Mesenchymal stem cell (in vitro differentiated cells and primary cell): ENCODE data around the gene GGA1.

Experiments used
- DNase-seq: peaks from one replicate; pipeline ENCODE4 v3.0.0-alpha.2; 2013
- H2AFZ ChIP-seq: one replicate; pipeline ENCODE4 v1.6.1; 2013; ENCODE audit warnings: low read depth, mild to moderate bottlenecking, control low read depth, inconsistent platforms, low read length, moderate library complexity
- H2AK5ac ChIP-seq: 2 replicates; pipeline ENCODE4 v1.6.1; 2013; ENCODE audit warnings: low read length, moderate library complexity, mild to moderate bottlenecking, inconsistent platforms; ENCODE audit not compliant: severe bottlenecking
- H2BK120ac ChIP-seq: one replicate; pipeline ENCODE4 v1.6.1; 2013; ENCODE audit warnings: low read depth, mild to moderate bottlenecking, inconsistent platforms, low read length, moderate library complexity
- H2BK12ac ChIP-seq, 2 experiments: one replicate each; pipeline ENCODE4 v1.6.1; 2013; ENCODE audit warnings: inconsistent platforms in 2 of 2, low read length in 2 of 2, mild to moderate bottlenecking in 2 of 2, moderate library complexity in 2 of 2, control low read depth in 1 of 2
- H2BK15ac ChIP-seq: one replicate; pipeline ENCODE4 v1.6.1; 2013; ENCODE audit warnings: mild to moderate bottlenecking, low read depth, inconsistent platforms; ENCODE audit not compliant: poor library complexity, severe bottlenecking
- H2BK5ac ChIP-seq: 2 replicates; pipeline ENCODE4 v1.6.1; 2013; ENCODE audit warnings: low read depth, mild to moderate bottlenecking, low read length, control low read depth, inconsistent platforms; ENCODE audit not compliant: poor library complexity, severe bottlenecking
- H3K14ac ChIP-seq, 2 experiments: one replicate each; pipeline ENCODE4 v1.6.1; 2013; ENCODE audit warnings: inconsistent platforms in 2 of 2, low read length in 2 of 2, control low read depth in 1 of 2, mild to moderate bottlenecking in 1 of 2, moderate library complexity in 1 of 2
- H3K18ac ChIP-seq, 2 experiments: one replicate each; pipeline ENCODE4 v1.6.1; 2013; ENCODE audit warnings: inconsistent platforms in 2 of 2, low read length in 2 of 2, control low read depth in 1 of 2, low read depth in 1 of 2, mild to moderate bottlenecking in 1 of 2
- H3K23ac ChIP-seq, 2 experiments: one replicate each; pipeline ENCODE4 v1.6.1; 2013; ENCODE audit warnings: inconsistent platforms in 2 of 2, low read length in 2 of 2, mild to moderate bottlenecking in 2 of 2, moderate library complexity in 2 of 2, control low read depth in 1 of 2
- H3K27ac ChIP-seq: 2 replicates; pipeline ENCODE4 v1.5.1; 2013; ENCODE audit warnings: mild to moderate bottlenecking, moderate library complexity, low read length, control low read depth, inconsistent platforms; ENCODE audit not compliant: poor library complexity, severe bottlenecking
- H3K27me3 ChIP-seq, 2 experiments: 2 replicates each; pipeline versions ENCODE4 v1.6.1 to v1.7.0; 2013; ENCODE audit warnings: low read length in 2 of 2, mild to moderate bottlenecking in 2 of 2, moderate library complexity in 2 of 2, control low read depth in 1 of 2, inconsistent platforms in 1 of 2; ENCODE audit not compliant: control insufficient read depth in 1 of 2, insufficient read depth in 1 of 2
- H3K36me3 ChIP-seq, 2 experiments: 2 replicates each; pipeline versions ENCODE4 v1.6.1 to v1.7.0; 2013; ENCODE audit warnings: low read length in 2 of 2, control low read depth in 1 of 2, inconsistent platforms in 1 of 2, low read depth in 1 of 2, mild to moderate bottlenecking in 1 of 2; ENCODE audit not compliant: insufficient read depth in 2 of 2, control insufficient read depth in 1 of 2
- H3K4ac ChIP-seq, 2 experiments: one replicate each; pipeline ENCODE4 v1.6.1; 2013; ENCODE audit warnings: inconsistent platforms in 2 of 2, low read length in 2 of 2, mild to moderate bottlenecking in 2 of 2, moderate library complexity in 2 of 2, control low read depth in 1 of 2, low read depth in 1 of 2
- H3K4me1 ChIP-seq: 2 replicates; pipeline ENCODE4 v1.6.1; 2013; ENCODE audit warnings: low read depth, low read length, control low read depth; ENCODE audit not compliant: control insufficient read depth, insufficient read depth
- H3K4me2 ChIP-seq: 2 replicates; pipeline ENCODE4 v1.6.1; 2013; ENCODE audit warnings: low read length, mild to moderate bottlenecking, inconsistent platforms; ENCODE audit not compliant: poor library complexity, severe bottlenecking
- H3K4me3 ChIP-seq, 2 experiments: 2 replicates each; pipeline versions ENCODE4 v1.5.1 to v1.7.0; 2013; ENCODE audit warnings: low read length in 2 of 2, mild to moderate bottlenecking in 2 of 2, control low read depth in 1 of 2, low read depth in 1 of 2; ENCODE audit not compliant: insufficient read depth in 1 of 2
- H3K79me1 ChIP-seq: replicated peaks from 2 replicates; pipeline ENCODE4 v1.6.1; 2013; ENCODE audit warnings: mild to moderate bottlenecking, control low read depth, low read length, inconsistent platforms; ENCODE audit not compliant: poor library complexity, severe bottlenecking
- H3K9ac ChIP-seq: 2 replicates; pipeline ENCODE4 v1.7.0; 2013; ENCODE audit warnings: mild to moderate bottlenecking, low read length, moderate library complexity
- H3K9me3 ChIP-seq: 2 replicates; pipeline ENCODE4 v1.7.0; 2013; ENCODE audit warnings: mild to moderate bottlenecking, low read length; ENCODE audit not compliant: control insufficient read depth
- H4K8ac ChIP-seq: one replicate; pipeline ENCODE4 v1.6.1; 2013; ENCODE audit warnings: inconsistent platforms, mild to moderate bottlenecking, low read length, moderate library complexity
- H4K91ac ChIP-seq: one replicate; pipeline ENCODE4 v1.6.1; 2013; ENCODE audit warnings: mild to moderate bottlenecking, low read length, inconsistent platforms
- WGBS: methylation state at CpG from one replicate; pipeline ENCODE4 v1.1.7; 2013; ENCODE audit warnings: mixed read lengths; 5-methylcytosine and 5-hydroxymethylcytosine counted together

GGA1 gene

GRCh38 chr22:37659897-37660708 lies 51.5 kb downstream of the GGA1 start:
- Histone ChIP-seq H3K4me2 (peak overlapping the region; percentile 89), H3K4ac (no peak overlapping the region), H3K14ac (no peak overlapping the region), H3K9ac (peak overlapping the region; percentile 80), H3K9me3 (no peaks in the 10 kb centered on the region), H2BK120ac (no peak overlapping the region), H3K27me3 (no peaks in the 10 kb centered on the region), H3K4me1 (peaks cover 29% of the 10 kb centered on the region), H4K8ac (no peak overlapping the region), H2BK12ac (peak overlapping the region; percentile 1 to 51), H3K23ac (no peak overlapping the region), H3K27ac (no peak overlapping the region), H2BK5ac (no peak overlapping the region), H4K91ac (no peak overlapping the region), H3K79me1 (peaks cover 21% of the 10 kb centered on the region), H2BK15ac (peak overlapping the region; percentile 62), H2AFZ (no peak overlapping the region), H3K18ac (no peak overlapping the region), H2AK5ac (no peak overlapping the region), H3K36me3 (peaks cover 0 to 19% of the 10 kb centered on the region in 2 experiments), H3K4me3 (peak overlapping the region in 1 of 2 experiments; percentile 91)
- no peak for DNase-seq
- WGBS: 86% methylated on average over 14 of the region's 14 CpGs

- DNase-seq: no peak
- Histone ChIP-seq H3K27ac (no peak overlapping the region), H3K4me1 (peaks cover 31% of the 10 kb centered on the region), H4K8ac (no peak overlapping the region), H3K4me2 (no peak overlapping the region), H3K4ac (no peak overlapping the region), H3K9ac (peak overlapping the region; percentile 68), H3K14ac (no peak overlapping the region), H3K23ac (no peak overlapping the region), H3K79me1 (peaks cover 27% of the 10 kb centered on the region), H3K27me3 (no peaks in the 10 kb centered on the region), H3K18ac (no peak overlapping the region), H2BK12ac (peak overlapping the region in 1 of 2 experiments; percentile 37), H2AFZ (no peak overlapping the region), H2BK15ac (peak overlapping the region; percentile 6), H3K9me3 (no peaks in the 10 kb centered on the region), H2AK5ac (no peak overlapping the region), H2BK120ac (no peak overlapping the region), H4K91ac (peak overlapping the region; percentile 30), H3K4me3 (peak overlapping the region in 1 of 2 experiments; percentile 1), H3K36me3 (peaks cover 2 to 19% of the 10 kb centered on the region in 2 experiments), H2BK5ac (no peak overlapping the region)
- 79% methylated on average over 2 of the region's 2 CpGs for WGBS
Measured at GRCh38 chr22:37660709-37661045, 52.0 kb downstream of the GGA1 start.

- Histone ChIP-seq H3K23ac (no peak overlapping the region), H3K18ac (no peak overlapping the region), H3K4ac (no peak overlapping the region), H4K8ac (no peak overlapping the region), H3K79me1 (peaks cover 33% of the 10 kb centered on the region), H2BK12ac (peak overlapping the region in 1 of 2 experiments; percentile 3), H2BK120ac (no peak overlapping the region), H3K14ac (no peak overlapping the region), H3K9ac (peak overlapping the region; percentile 68), H4K91ac (peak overlapping the region; percentile 34), H3K4me2 (no peak overlapping the region), H3K4me3 (peak overlapping the region in 1 of 2 experiments; percentile 1), H2BK15ac (no peak overlapping the region), H3K4me1 (peaks cover 31% of the 10 kb centered on the region), H3K9me3 (no peaks in the 10 kb centered on the region), H2BK5ac (no peak overlapping the region), H3K27ac (peak overlapping the region; percentile 21), H3K36me3 (peaks cover 9 to 23% of the 10 kb centered on the region in 2 experiments), H2AFZ (no peak overlapping the region), H3K27me3 (no peaks in the 10 kb centered on the region), H2AK5ac (no peak overlapping the region)
- 17% methylated on average over 9 of the region's 12 CpGs for WGBS
- DNase-seq: peak; percentile 95
Measured at GRCh38 chr22:37661160-37661924, 52.7 kb downstream of the GGA1 start.

- Histone ChIP-seq H3K23ac (peak overlapping the region in 1 of 2 experiments; percentile 73), H2BK5ac (no peak overlapping the region), H3K14ac (peak overlapping the region in 1 of 2 experiments; percentile 45), H3K27ac (no peak overlapping the region), H3K18ac (peak overlapping the region in 1 of 2 experiments; percentile 38), H3K9ac (peak overlapping the region; percentile 51), H4K8ac (peak overlapping the region; percentile 48), H3K4me3 (no peak overlapping the region), H3K79me1 (peaks cover 38% of the 10 kb centered on the region), H3K36me3 (peaks cover 11 to 30% of the 10 kb centered on the region in 2 experiments), H2BK12ac (peak overlapping the region; percentile 28 to 54), H3K27me3 (no peaks in the 10 kb centered on the region), H4K91ac (no peak overlapping the region), H2BK120ac (no peak overlapping the region), H2AK5ac (peak overlapping the region; percentile 79), H3K4ac (peak overlapping the region in 1 of 2 experiments; percentile 47), H2AFZ (no peak overlapping the region), H2BK15ac (no peak overlapping the region), H3K9me3 (no peaks in the 10 kb centered on the region), H3K4me2 (no peak overlapping the region), H3K4me1 (peaks cover 31% of the 10 kb centered on the region)
- DNase-seq: no peak
- WGBS: 86% methylated on average over 3 of the region's 5 CpGs
Measured at GRCh38 chr22:37662039-37662438, 53.4 kb downstream of the GGA1 start.
